Neutrophil (primary cell): ENCODE data around the gene MEIKIN.

Experiments
- H3K27ac ChIP-seq: fragments of 200-600 bp; sonication (generic); 2 replicates; pipeline ENCODE4 v1.5.1; 2016; ENCODE audit warnings: mild to moderate bottlenecking, moderate library complexity
- H3K27me3 ChIP-seq: fragments of 200-600 bp; sonication (generic); 2 replicates; pipeline ENCODE4 v1.6.0; 2016; ENCODE audit warnings: mild to moderate bottlenecking
- H3K36me3 ChIP-seq: fragments of 200-600 bp; sonication (generic); 2 replicates; pipeline ENCODE4 v1.5.1; 2017
- H3K4me1 ChIP-seq, 2 experiments: fragments of 200-600 bp in 1 of 2; sonication (generic) in 1 of 2; 1 replicate in 1 of 2; 2 replicates in 1 of 2; pipeline versions ENCODE4 v1.5.1 to v1.6.1; 2013 to 2016; ENCODE audit warnings: low read depth in 1 of 2, low read length in 1 of 2, mild to moderate bottlenecking in 1 of 2, moderate library complexity in 1 of 2; ENCODE audit not compliant: control insufficient read depth in 1 of 2, insufficient read depth in 1 of 2
- H3K4me3 ChIP-seq, 2 experiments: fragments of 200-600 bp in 1 of 2; sonication (generic) in 1 of 2; 1 replicate in 1 of 2; 2 replicates in 1 of 2; pipeline ENCODE4 v1.5.1; 2013 to 2016; ENCODE audit warnings: low read depth in 1 of 2, low read length in 1 of 2, mild to moderate bottlenecking in 1 of 2, moderate library complexity in 1 of 2
- H3K9me3 ChIP-seq: fragments of 200-600 bp; sonication (generic); 2 replicates; pipeline ENCODE4 v1.5.1; 2016
- TF ChIP-seq, protein P1 (sequence below): fragments of 200-600 bp; sonication (generic); IDR thresholded peaks from 2 replicates; pipeline ENCODE4 v1.5.1; 2016; ENCODE audit warnings: antibody characterized with exemption

Gene MEIKIN

DNA sequence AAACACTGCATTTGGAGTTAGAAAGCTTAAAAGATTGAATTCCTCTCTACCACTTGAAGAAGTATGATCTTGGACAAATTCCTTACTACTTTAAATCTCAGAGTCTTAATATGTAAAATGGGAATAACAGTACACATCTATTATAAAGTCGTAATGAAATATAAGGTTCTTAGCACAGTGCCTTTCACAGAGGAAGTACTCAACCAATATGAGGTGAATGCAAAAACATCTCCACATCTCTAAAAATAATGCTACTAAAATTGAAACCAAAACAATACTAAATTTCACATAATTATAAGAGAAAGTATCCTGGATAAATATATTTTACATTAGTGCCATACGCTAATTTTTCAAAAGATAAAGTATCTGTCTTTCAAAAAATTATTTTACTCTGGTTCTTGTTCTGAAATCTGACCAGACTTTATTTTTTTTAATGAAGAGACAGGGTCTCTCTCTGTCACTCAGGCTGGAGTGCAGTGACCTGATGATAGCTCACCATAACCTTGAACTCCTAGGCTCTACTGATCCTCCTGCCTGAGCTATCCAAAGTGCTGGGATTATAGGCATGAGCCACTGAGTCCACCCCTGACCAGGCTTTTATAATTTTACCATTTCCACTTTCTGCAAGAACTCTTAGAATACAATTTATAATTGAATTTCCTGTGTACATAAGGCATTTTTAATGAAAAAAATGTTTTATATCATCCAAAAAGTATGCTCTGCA, 127.3 kb downstream of the MEIKIN start:
- Histone ChIP-seq H3K27me3 (no peaks in the 10 kb centered on the region), H3K9me3 (no peaks in the 10 kb centered on the region), H3K27ac (no peak overlapping the region), H3K4me1 (no peaks in the 10 kb centered on the region), H3K4me3 (no peak overlapping the region), H3K36me3 (no peaks in the 10 kb centered on the region)
- TF ChIP-seq, protein P1, sequence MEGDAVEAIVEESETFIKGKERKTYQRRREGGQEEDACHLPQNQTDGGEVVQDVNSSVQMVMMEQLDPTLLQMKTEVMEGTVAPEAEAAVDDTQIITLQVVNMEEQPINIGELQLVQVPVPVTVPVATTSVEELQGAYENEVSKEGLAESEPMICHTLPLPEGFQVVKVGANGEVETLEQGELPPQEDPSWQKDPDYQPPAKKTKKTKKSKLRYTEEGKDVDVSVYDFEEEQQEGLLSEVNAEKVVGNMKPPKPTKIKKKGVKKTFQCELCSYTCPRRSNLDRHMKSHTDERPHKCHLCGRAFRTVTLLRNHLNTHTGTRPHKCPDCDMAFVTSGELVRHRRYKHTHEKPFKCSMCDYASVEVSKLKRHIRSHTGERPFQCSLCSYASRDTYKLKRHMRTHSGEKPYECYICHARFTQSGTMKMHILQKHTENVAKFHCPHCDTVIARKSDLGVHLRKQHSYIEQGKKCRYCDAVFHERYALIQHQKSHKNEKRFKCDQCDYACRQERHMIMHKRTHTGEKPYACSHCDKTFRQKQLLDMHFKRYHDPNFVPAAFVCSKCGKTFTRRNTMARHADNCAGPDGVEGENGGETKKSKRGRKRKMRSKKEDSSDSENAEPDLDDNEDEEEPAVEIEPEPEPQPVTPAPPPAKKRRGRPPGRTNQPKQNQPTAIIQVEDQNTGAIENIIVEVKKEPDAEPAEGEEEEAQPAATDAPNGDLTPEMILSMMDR = no peak

DNA sequence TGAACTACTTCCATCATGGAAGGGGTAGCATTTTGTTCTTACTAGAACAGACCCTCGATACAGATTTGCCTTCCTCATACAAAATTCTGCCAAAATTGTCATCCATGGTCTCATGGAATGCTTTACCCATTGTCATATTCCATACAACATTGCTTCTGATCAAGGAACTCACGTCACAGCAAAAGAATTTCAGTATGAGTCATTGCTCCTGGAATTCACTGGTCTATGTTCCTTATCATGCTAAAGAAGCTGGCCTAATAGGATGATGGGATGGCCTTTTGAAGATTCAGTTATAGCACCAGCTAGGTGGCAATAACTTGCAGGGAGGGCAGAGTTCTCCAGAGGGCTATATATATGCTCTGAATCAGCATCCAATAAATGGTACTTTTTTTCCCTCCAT, 130.5 kb downstream of the MEIKIN start:
- Histone ChIP-seq H3K4me3 (no peak overlapping the region), H3K36me3 (no peaks in the 10 kb centered on the region), H3K9me3 (no peaks in the 10 kb centered on the region), H3K27me3 (no peaks in the 10 kb centered on the region), H3K27ac (no peak overlapping the region), H3K4me1 (no peaks in the 10 kb centered on the region)
- TF ChIP-seq, protein P1 = no peak

DNA sequence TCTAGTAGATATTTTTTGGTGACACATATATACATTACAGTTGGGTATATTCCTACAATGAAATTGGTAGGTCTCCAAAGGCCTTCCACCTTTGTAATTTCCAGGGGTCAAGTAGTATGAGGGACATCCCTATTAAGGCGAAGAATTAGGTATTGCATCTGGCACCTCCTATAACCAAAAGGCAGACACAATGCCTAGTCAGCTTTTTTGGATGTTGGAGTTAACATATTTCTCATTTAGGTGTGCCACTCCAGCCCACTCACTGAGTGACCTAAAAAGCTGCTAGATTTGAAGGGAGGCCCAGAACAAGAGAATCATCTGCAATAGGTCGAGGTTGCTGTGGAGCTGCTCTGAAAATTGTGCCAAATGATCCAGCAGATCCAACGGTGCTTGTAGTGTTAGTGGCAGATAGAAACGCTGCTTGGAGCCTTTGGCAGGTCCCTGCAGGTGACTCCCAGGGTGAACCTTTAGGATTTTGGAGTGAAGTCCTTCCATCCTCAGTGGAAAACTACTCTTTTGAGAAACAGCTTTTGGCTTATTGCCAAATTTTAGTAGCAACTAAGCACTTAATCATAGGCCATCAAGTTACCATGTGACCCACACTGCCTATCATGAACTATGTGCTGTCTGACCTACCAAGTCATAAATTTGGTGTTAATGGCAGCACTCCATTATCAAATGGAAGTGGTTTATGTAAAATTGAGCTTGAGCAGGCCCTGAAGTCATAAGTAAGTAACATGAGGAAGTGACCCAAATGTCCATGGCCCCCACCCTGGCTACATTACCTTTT, 132.9 kb downstream of the MEIKIN start:
- Histone ChIP-seq H3K9me3 (no peaks in the 10 kb centered on the region), H3K36me3 (no peaks in the 10 kb centered on the region), H3K4me1 (no peaks in the 10 kb centered on the region), H3K4me3 (no peak overlapping the region), H3K27me3 (no peaks in the 10 kb centered on the region), H3K27ac (no peak overlapping the region)
- TF ChIP-seq, protein P1 = no peak

DNA sequence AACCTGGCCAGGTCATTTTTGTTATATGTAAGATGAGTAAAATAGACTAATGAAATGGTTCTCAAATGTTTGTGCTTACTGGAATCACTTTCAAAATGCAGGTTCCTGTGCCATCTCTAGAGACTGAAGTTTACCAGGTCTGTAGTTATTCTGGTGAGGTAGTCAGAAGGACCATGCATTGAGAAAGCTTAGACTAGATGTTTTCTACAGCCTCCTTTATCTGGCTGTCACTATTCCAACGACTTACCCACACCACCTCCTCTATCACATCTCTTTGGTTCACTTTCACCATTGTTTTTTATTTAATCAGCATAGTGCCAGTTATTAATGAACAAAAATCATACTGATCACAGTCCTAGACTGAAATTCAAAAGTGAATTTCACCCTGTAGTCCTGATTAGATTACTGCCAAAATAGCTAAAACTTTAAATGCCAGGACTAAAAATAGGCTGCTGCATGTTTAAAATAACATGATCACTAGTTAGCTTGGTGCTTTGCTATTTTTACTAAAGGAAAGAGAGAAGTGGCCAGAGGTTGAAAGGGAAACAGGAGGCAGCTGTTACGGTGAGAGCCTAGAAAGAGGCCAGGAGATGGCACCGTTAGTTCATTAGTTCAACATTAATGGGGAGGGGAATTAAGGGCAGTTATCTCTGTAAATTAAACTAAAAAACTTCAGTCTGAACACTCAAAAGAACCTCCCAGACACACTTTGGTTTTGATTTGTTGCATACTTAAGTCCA, 134.8 kb downstream of the MEIKIN start:
- Histone ChIP-seq H3K4me1 (no peaks in the 10 kb centered on the region), H3K27ac (no peak overlapping the region), H3K4me3 (no peak overlapping the region), H3K27me3 (no peaks in the 10 kb centered on the region), H3K9me3 (no peaks in the 10 kb centered on the region), H3K36me3 (no peaks in the 10 kb centered on the region)
- TF ChIP-seq, protein P1 = no peak

DNA sequence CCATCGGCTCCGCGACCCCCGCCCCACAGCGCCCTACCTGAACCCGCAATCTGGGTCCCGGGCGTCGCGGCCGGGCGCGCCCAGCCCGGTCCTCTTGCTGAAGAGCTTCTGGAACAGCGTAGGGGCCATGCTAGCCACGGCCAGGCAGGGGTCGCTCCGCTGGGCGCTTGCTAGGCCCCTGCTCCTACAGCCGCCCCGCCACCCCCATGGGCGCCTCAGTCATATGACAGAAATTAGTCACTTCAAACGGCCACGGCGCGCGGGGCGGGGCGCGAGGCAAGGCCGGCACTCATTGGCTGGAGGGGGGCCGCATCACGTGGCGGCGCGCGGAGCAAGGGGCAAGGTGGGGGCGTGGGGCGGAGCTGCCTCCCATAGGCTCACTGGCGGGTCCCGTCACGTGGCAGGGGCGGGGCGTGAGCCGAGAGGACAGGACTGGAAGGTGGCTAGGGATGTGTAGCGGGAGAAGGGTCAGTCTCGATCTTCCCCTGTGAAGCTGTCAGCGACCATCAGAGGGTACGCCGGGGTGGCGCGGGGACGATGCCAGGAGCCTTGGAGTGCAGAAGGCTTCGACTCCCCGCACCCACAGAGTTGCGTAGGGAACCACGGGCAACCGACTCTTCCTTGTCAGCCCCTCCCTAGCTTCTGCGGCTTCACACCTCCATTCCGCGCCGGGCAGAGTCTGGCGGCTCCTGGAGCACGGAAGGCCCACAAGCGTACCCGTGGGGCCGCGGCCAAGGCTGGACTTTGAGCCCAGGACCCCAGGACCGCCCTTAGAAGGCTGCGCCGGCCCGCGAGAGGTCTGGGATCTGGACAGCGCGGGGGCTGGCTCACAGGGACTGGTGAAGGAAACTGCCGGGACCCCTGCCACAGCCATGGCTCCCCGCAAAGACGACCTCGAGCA, 148.4 kb downstream of the MEIKIN start, which contains the start of gene FNIP1:
Gene FNIP1 (minus strand): TSS at position 225 of the 901 bp plus-strand sequence. CDS start 96 bp downstream, at position 129.
- Histone ChIP-seq H3K36me3 (no peaks in the 10 kb centered on the region), H3K4me1 (peaks cover 38 to 40% of the 10 kb centered on the region in 2 experiments), H3K27ac (peak within 1 kb of the TSS; percentile 95), H3K9me3 (no peaks in the 10 kb centered on the region), H3K4me3 (peak within 1 kb of the TSS; percentile 88 to 96), H3K27me3 (no peaks in the 10 kb centered on the region)
- TF ChIP-seq, protein P1 = no peak
